Caco-2 (cell line): ENCODE measurements around the gene PEX6. TPM values are rescaled to one million over a fixed set of nuclear protein-coding genes. Genes with fewer than 3 reads are reported as not detected.

Experiments used
- BruUV-seq: library from RNA; stranded (reverse); fragments of 400-500 nt; replicated peaks from 2 replicates; lab custom pipeline; 2021; lab: Mats Ljungman, UMichigan
- CTCF ChIA-PET: fragments of 300-600 bp; sonication (Branson Sonifier 250); formaldehyde crosslinking; loops from one replicate; lab custom pipeline; 2022; ENCODE audit warnings: antibody characterized with exemption; lab: Charles Lee
- POLR2A ChIA-PET: fragments of 300-600 bp; sonication (Branson Sonifier 250); formaldehyde crosslinking; loops from one replicate; lab custom pipeline; 2022; ENCODE audit warnings: antibody characterized with exemption; lab: Charles Lee
- DNase-seq, 2 experiments: peaks; one replicate each; pipeline versions ENCODE4 v3.0.0 to v3.0.0-alpha.2; 2020 to 2022
- H3K27me3 ChIP-seq: replicated peaks from 2 replicates; pipeline ENCODE4 v1.6.0; 2011; ENCODE audit warnings: low read length; ENCODE audit not compliant: control insufficient read depth, insufficient read depth
- H3K36me3 ChIP-seq: 2 replicates; pipeline ENCODE4 v1.5.1; 2011; ENCODE audit warnings: low read length; ENCODE audit not compliant: control insufficient read depth, insufficient read depth
- H3K4me1 ChIP-seq: fragments of 250-450 bp; sonication (Bioruptor Pico); 2 replicates; pipeline ENCODE4 v1.5.1; 2020; ENCODE audit warnings: mild to moderate bottlenecking
- H3K4me3 ChIP-seq: 2 replicates; pipeline ENCODE4 v1.5.1; 2011; ENCODE audit warnings: low read depth, mild to moderate bottlenecking, control low read depth, low read length
- H3K9me3 ChIP-seq: fragments of 250-450 bp; sonication (Bioruptor Pico); 2 replicates; pipeline ENCODE4 v1.5.1; 2020; ENCODE audit warnings: mild to moderate bottlenecking, moderate library complexity
- H3K27ac Mint-ChIP-seq: one replicate; pipeline ENCODE4 v1.8.0; 2022; ENCODE audit warnings: mixed read lengths; ENCODE audit not compliant: unreplicated experiment
- H3K27me3 Mint-ChIP-seq: one replicate; pipeline ENCODE4 v1.8.0; 2022; ENCODE audit warnings: mixed read lengths; ENCODE audit not compliant: insufficient read depth, unreplicated experiment
- H3K36me3 Mint-ChIP-seq: one replicate; pipeline ENCODE4 v1.8.0; 2022; ENCODE audit warnings: mild to moderate bottlenecking, mixed read lengths; ENCODE audit not compliant: insufficient read depth, unreplicated experiment
- H3K4me1 Mint-ChIP-seq: one replicate; pipeline ENCODE4 v1.8.0; 2022; ENCODE audit warnings: low read depth, mixed read lengths; ENCODE audit not compliant: unreplicated experiment
- H3K4me3 Mint-ChIP-seq: one replicate; pipeline ENCODE4 v1.8.0; 2022; ENCODE audit warnings: mild to moderate bottlenecking, moderate library complexity, mixed read lengths; ENCODE audit not compliant: unreplicated experiment
- H3K9me3 Mint-ChIP-seq: one replicate; pipeline ENCODE4 v1.8.0; 2022; ENCODE audit warnings: mixed read lengths; ENCODE audit not compliant: unreplicated experiment
- CTCF ChIP-seq, 2 experiments: fragments of 200-600 bp in 1 of 2; IDR thresholded peaks; 1 replicate in 1 of 2; 2 replicates in 1 of 2; pipeline versions ENCODE4 v1.5.1 to v1.8.0; 2011 to 2022; ENCODE audit warnings: antibody characterized with exemption in 1 of 2, control low read depth in 1 of 2, inconsistent platforms in 1 of 2, low read depth in 1 of 2, low read length in 1 of 2, mild to moderate bottlenecking in 1 of 2, moderate library complexity in 1 of 2; ENCODE audit not compliant: insufficient read depth in 1 of 2, severe bottlenecking in 1 of 2, unreplicated experiment in 1 of 2
- intact Hi-C: fragments of 100-400 bp; cut with micrococcal nuclease; formaldehyde crosslinking; loops from one replicate; pipeline ENCODE4 v1.10.0; 2022; ENCODE audit not compliant: unreplicated experiment
- total RNA-seq: library from RNA; stranded (reverse); gene quantifications from 2 replicates; pipeline ENCODE4 v1.2.3, GENCODE V29; 2022

The PEX6 gene
- total RNA-seq, 1 experiment from 2014 or later: 6.9 TPM

GRCh38 chr6:42915732-42916131 lies 63.2 kb downstream of the PEX6 start, which contains the start of gene PTCRA:
PTCRA (plus strand) TSS chr6:42916053; CDS start chr6:42916070, 17 bp downstream.
- BruUV-seq: no TSS peak
- POLR2A ChIA-PET: no interaction called here
- H3K9me3 Mint-ChIP-seq: no peaks in the 10 kb centered on the region

GRCh38 chr6:42914546-42914945 lies 64.4 kb downstream of the PEX6 start:
- Mint-ChIP-seq H3K27me3 (no peaks in the 10 kb centered on the region), H3K4me1 (no peaks in the 10 kb centered on the region), H3K27ac (no peak overlapping the region), H3K36me3 (no peaks in the 10 kb centered on the region), H3K9me3 (no peaks in the 10 kb centered on the region), H3K4me3 (no peak overlapping the region)
- no peak for DNase-seq
- Histone ChIP-seq H3K27me3 (no peaks in the 10 kb centered on the region; the same call in 1 of the 2 replicates), H3K9me3 (no peaks in the 10 kb centered on the region), H3K36me3 (no peaks in the 10 kb centered on the region), H3K4me3 (no peak overlapping the region), H3K4me1 (no peaks in the 10 kb centered on the region)
- ChIA-PET CTCF (interaction anchor here (0.6 to 0.7 kb wide), 2 partner anchors 15 to 442 kb away, joined by 3 read pairs; partner anchors contain the start of gene CNPY3), POLR2A (no interaction called here)
- TF ChIP-seq CTCF (IDR thresholded peaks at IDR 0.05; ENCODE audit: insufficient read depth in 1 of 2, low read depth in 1 of 2, low read length in 1 of 2, severe bottlenecking in 1 of 2, unreplicated experiment in 1 of 2): no peak
- BruUV-seq: no TSS peak
- intact Hi-C loops: no loop called here

More at GRCh38 chr6:42915732-42916131, 63.2 kb downstream of the PEX6 start, which contains the start of gene PTCRA:
- Histone ChIP-seq H3K36me3 (no peaks in the 10 kb centered on the region), H3K9me3 (no peaks in the 10 kb centered on the region), H3K27me3 (no peaks in the 10 kb centered on the region; the same call in 1 of the 2 replicates), H3K4me1 (no peaks in the 10 kb centered on the region), H3K4me3 (no peak within 1 kb of the TSS)
- Mint-ChIP-seq H3K4me3 (no peak within 1 kb of the TSS), H3K36me3 (no peaks in the 10 kb centered on the region), H3K27me3 (no peaks in the 10 kb centered on the region), H3K27ac (no peak within 1 kb of the TSS), H3K4me1 (no peaks in the 10 kb centered on the region)
- no peak for TF ChIP-seq CTCF (IDR thresholded peaks at IDR 0.05; ENCODE audit: insufficient read depth in 1 of 2, low read depth in 1 of 2, low read length in 1 of 2, severe bottlenecking in 1 of 2, unreplicated experiment in 1 of 2)
- DNase-seq: no peak
- CTCF ChIA-PET: no interaction called here
- intact Hi-C loops: no loop called here

Other genes starting within 250 kb of the PEX6 start
- 17.0 and 20.4 TPM in 2 replicates for gene TBCC, start 233.1 kb downstream of the PEX6 start, total RNA-seq
- 5.0 and 5.3 TPM in 2 replicates for gene BICRAL, start 197.1 kb downstream of the PEX6 start, total RNA-seq
- 103 and 110 TPM in 2 replicates for gene RPL7L1, start 99.6 kb downstream of the PEX6 start, total RNA-seq
- gene PTCRA, start 63.1 kb downstream of the PEX6 start, total RNA-seq: not detected in 2 replicates
- 49.2 and 56.1 TPM in 2 replicates for gene CNPY3, start 49.7 kb downstream of the PEX6 start, total RNA-seq
- not detected in 2 replicates for gene GNMT, start 18.4 kb downstream of the PEX6 start, total RNA-seq
- 44.4 and 45.0 TPM in 2 replicates for gene PPP2R5D, start 5.4 kb upstream of the PEX6 start, total RNA-seq
- 60.3 and 62.3 TPM in 2 replicates for gene MEA1, start 34.8 kb upstream of the PEX6 start, total RNA-seq
- gene KLHDC3, start 35.1 kb upstream of the PEX6 start, total RNA-seq: 62.9 and 66.8 TPM in 2 replicates
- 71.0 and 74.9 TPM in 2 replicates for gene RRP36, start 42.4 kb upstream of the PEX6 start, total RNA-seq
- 25.3 and 26.7 TPM in 2 replicates for gene CUL7, start 74.7 kb upstream of the PEX6 start, total RNA-seq
- 123 and 124 TPM in 2 replicates for gene MRPL2, start 80.3 kb upstream of the PEX6 start, total RNA-seq
- gene KLC4, start 80.5 kb upstream of the PEX6 start, total RNA-seq: 47.7 and 52.7 TPM in 2 replicates
- 175 and 180 TPM in 2 replicates for gene PTK7, start 97.1 kb upstream of the PEX6 start, total RNA-seq
- gene SRF, start 192.1 kb upstream of the PEX6 start, total RNA-seq: 31.3 and 32.1 TPM in 2 replicates
- gene CUL9, start 203.0 kb upstream of the PEX6 start, total RNA-seq: 16.7 and 16.8 TPM in 2 replicates